ENCODE results near the gene ABCC3. TPM values are rescaled to one million over a fixed set of nuclear protein-coding genes. Genes with fewer than 3 reads are reported as not detected.

ABCC3 gene
- total RNA-seq, 1 experiment from 2014 or later: 66.2 TPM

DNA sequence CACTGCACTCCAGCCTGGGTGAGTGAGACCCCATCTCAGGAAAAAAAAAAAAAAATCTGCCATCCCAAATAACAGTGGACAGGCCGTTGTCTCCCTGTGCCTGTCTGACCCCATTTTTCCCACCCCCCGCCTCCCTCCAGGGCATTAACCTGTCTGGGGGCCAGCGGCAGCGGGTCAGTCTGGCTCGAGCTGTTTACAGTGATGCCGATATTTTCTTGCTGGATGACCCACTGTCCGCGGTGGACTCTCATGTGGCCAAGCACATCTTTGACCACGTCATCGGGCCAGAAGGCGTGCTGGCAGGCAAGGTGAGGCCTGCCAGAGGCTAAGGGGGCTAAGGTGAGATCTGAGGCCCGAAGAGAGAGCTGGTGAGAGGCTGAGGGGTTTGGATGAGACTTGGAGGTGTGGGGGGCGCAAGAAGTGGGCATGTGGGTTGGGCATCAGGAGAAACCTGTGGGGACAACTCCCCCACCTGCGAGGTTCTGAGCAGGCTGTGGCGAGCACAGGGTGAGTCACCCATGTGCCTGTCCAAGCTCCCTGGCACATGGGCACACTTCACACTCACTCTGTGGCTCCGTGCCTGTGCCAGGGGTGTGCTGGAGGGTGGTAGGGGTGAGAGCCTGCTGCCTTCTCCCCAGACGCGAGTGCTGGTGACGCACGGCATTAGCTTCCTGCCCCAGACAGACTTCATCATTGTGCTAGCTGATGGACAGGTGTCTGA, 38.3 kb downstream of the ABCC3 start:
- POLR2A ChIA-PET: no interaction called here
- DNase-seq (ENCODE audit: low read depth, low spot score) (no peak), ATAC-seq (no peak)
- 0 out of 2 replicates have a peak overlapping the region, but pooled peaks have one; percentile 8 for H3K4me2 ChIP-seq (ENCODE audit: low read length)
- H3K9me2 ChIP-seq (ENCODE audit: insufficient read depth): no peaks in the 10 kb centered on the region
- H3K4me3 ChIP-seq (replicated peaks in 1 of 2; ENCODE audit: low read depth in 1 of 2, low read length in 2 of 2): no peak overlapping the region
- no peak overlapping the region for H2AFZ ChIP-seq (ENCODE audit: low read depth, low read length, poor library complexity, severe bottlenecking)
- no peaks in the 10 kb centered on the region for H3K36me3 ChIP-seq (ENCODE audit: control insufficient read depth in 1 of 2, insufficient read depth in 2 of 2, low read length in 2 of 2)
- no peaks in the 10 kb centered on the region for H3K9me3 ChIP-seq (ENCODE audit: control insufficient read depth in 1 of 2, insufficient read depth in 1 of 2, low read depth in 1 of 2, low read length in 2 of 2)
- H3K27ac ChIP-seq (ENCODE audit: low read depth, low read length): no peak overlapping the region; the same call in 1 of the 2 replicates
- no TSS peak for BruUV-seq (replicated peaks)
- no peaks in the 10 kb centered on the region for H3K79me2 ChIP-seq (ENCODE audit: insufficient read depth, low read length)
- no peaks in the 10 kb centered on the region for H4K20me1 ChIP-seq (ENCODE audit: insufficient read depth)
- intact Hi-C loops (cut with micrococcal nuclease): no loop called here
- TF ChIP-seq JUND (IDR thresholded peaks at IDR 0.05): no peak
- TF ChIP-seq, protein P1, sequence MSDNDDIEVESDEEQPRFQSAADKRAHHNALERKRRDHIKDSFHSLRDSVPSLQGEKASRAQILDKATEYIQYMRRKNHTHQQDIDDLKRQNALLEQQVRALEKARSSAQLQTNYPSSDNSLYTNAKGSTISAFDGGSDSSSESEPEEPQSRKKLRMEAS (IDR thresholded peaks at IDR 0.05): peak; percentile 70; the same call in 1 of the 2 replicates
- H3K4me1 ChIP-seq (ENCODE audit: control insufficient read depth in 1 of 2, insufficient read depth in 2 of 2, low read length in 2 of 2): peaks cover 21 to 52% of the 10 kb centered on the region in 2 experiments
- CTCF ChIA-PET: no interaction called here
- H3K9ac ChIP-seq (ENCODE audit: low read length): no peak overlapping the region
- H3K27me3 ChIP-seq (ENCODE audit: insufficient read depth, low read length): no peaks in the 10 kb centered on the region
- RAD21 ChIA-PET (ENCODE audit: low non-redundant PET in 1 of 2, low total read pairs in 2 of 2, uncharacterized antibody in 2 of 2, unreplicated experiment in 2 of 2): no interaction called here

GRCh38 chr17:50675190-50675589, 40.5 kb downstream of the ABCC3 start:
- TF ChIP-seq EZH2 (IDR thresholded peaks at IDR 0.05) (no peak), CBX3 (IDR thresholded peaks at IDR 0.05; ENCODE audit: low read depth) (no peak)
- Histone ChIP-seq H3K4me2 (ENCODE audit: low read length) (no peak overlapping the region), H3K4me3 (replicated peaks in 1 of 2; ENCODE audit: low read depth in 1 of 2, low read length in 2 of 2) (no peak overlapping the region), H3K9me3 (ENCODE audit: control insufficient read depth in 1 of 2, insufficient read depth in 1 of 2, low read depth in 1 of 2, low read length in 2 of 2) (no peaks in the 10 kb centered on the region), H4K20me1 (ENCODE audit: insufficient read depth) (no peaks in the 10 kb centered on the region), H3K9ac (ENCODE audit: low read length) (no peak overlapping the region), H3K27ac (ENCODE audit: low read depth, low read length) (no peak overlapping the region; the same call in 1 of the 2 replicates), H3K27me3 (ENCODE audit: insufficient read depth, low read length) (no peaks in the 10 kb centered on the region), H3K4me1 (ENCODE audit: control insufficient read depth in 1 of 2, insufficient read depth in 2 of 2, low read length in 2 of 2) (peaks cover 11 to 38% of the 10 kb centered on the region in 2 experiments; a peak in 3 of 4 replicates), H3K36me3 (ENCODE audit: control insufficient read depth in 1 of 2, insufficient read depth in 2 of 2, low read length in 2 of 2) (no peaks in the 10 kb centered on the region), H3K79me2 (ENCODE audit: insufficient read depth, low read length) (no peaks in the 10 kb centered on the region), H2AFZ (ENCODE audit: low read depth, low read length, poor library complexity, severe bottlenecking) (no peak overlapping the region), H3K9me2 (ENCODE audit: insufficient read depth) (no peaks in the 10 kb centered on the region)
- no TSS peak for BruUV-seq (replicated peaks)
- RAD21 ChIA-PET (ENCODE audit: low non-redundant PET in 1 of 2, low total read pairs in 2 of 2, uncharacterized antibody in 2 of 2, unreplicated experiment in 2 of 2): interaction anchor here (0.6 to 1.3 kb wide), 2 partner anchors 44 to 137 kb away, joined by 3 to 4 read pairs; no protein-coding TSS in a partner anchor
- DNase-seq (ENCODE audit: low read depth, low spot score) (no peak), ATAC-seq (no peak)
- POLR2A ChIA-PET: no interaction called here
- intact Hi-C loops (cut with micrococcal nuclease): no loop called here
- CTCF ChIA-PET: interaction anchor here (1.6 kb wide), 1 partner anchor 13 kb away, joined by 5 read pairs; no protein-coding TSS in a partner anchor
